Coronary artery (tissue), 2 donors: ENCODE results near the gene CYP51A1.
"Not testable (repeated sequence)": the region's sequence is repeated elsewhere in the genome, so short reads cannot be mapped to it uniquely, and the experiment has no call there.

ENCODE experiments used
- DNase-seq: peaks from one replicate; pipeline ENCODE4 v3.0.0-alpha.2; 2017; ENCODE audit warnings: low spot score
- H3K27ac ChIP-seq, 2 donors: fragments of 200-600 bp; sonication (generic); one replicate each; pipeline ENCODE4 v1.5.1; 2016 to 2019
- H3K4me3 ChIP-seq: fragments of 200-600 bp; sonication (generic); 2 replicates; pipeline ENCODE4 v1.5.1; 2016; ENCODE audit warnings: mild to moderate bottlenecking, moderate library complexity
- TF ChIP-seq, protein P1 (sequence below): fragments of 200-600 bp; sonication (generic); IDR thresholded peaks from one replicate; pipeline ENCODE4 v1.5.1; 2019; ENCODE audit warnings: antibody characterized with exemption

CYP51A1 gene

DNA sequence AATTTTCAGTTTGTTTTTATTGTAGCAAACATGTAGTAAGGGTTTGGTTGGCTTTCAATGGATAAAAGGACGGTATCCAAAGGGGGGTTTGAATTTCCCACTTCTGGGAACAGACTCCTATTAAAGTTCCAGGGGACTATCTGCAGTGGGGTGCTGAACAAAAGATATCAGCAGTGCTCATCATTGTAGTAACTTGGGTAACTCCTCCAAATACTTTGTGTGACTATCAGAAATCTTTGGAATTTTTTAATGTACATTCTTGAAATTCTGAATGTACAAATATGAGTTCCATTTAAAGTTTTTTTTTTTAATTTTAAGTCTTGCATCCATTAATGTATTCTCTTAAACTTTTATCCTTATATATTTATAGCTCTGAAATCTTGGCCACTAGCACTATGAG lies 42.1 kb downstream of the CYP51A1 start:
- no peak overlapping the region for H3K4me3 ChIP-seq
- no peak for DNase-seq
- TF ChIP-seq, protein P1, sequence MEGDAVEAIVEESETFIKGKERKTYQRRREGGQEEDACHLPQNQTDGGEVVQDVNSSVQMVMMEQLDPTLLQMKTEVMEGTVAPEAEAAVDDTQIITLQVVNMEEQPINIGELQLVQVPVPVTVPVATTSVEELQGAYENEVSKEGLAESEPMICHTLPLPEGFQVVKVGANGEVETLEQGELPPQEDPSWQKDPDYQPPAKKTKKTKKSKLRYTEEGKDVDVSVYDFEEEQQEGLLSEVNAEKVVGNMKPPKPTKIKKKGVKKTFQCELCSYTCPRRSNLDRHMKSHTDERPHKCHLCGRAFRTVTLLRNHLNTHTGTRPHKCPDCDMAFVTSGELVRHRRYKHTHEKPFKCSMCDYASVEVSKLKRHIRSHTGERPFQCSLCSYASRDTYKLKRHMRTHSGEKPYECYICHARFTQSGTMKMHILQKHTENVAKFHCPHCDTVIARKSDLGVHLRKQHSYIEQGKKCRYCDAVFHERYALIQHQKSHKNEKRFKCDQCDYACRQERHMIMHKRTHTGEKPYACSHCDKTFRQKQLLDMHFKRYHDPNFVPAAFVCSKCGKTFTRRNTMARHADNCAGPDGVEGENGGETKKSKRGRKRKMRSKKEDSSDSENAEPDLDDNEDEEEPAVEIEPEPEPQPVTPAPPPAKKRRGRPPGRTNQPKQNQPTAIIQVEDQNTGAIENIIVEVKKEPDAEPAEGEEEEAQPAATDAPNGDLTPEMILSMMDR = no peak
- H3K27ac ChIP-seq = no peak overlapping the region

DNA sequence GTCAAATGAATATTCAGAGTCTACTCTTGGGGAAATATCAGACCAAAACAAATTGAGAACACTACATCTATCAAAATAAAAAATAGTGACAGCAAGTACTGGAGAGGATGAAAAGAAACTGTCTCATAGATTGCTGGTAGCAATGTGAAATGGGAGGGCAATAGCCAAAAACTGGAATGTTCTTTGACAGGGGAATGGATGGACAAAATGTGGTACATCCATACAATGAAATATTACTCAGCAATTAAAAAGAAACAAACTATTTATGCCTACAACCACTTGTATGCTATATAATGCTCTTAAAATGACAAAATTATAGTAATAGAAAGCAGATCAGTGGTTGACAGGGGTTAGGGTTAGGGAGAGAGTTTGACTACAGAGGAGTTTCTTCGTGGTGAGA lies 46.0 kb downstream of the CYP51A1 start:
- no peak overlapping the region for H3K4me3 ChIP-seq
- H3K27ac ChIP-seq = no peak overlapping the region
- no peak for DNase-seq
- TF ChIP-seq, protein P1 = no peak

DNA sequence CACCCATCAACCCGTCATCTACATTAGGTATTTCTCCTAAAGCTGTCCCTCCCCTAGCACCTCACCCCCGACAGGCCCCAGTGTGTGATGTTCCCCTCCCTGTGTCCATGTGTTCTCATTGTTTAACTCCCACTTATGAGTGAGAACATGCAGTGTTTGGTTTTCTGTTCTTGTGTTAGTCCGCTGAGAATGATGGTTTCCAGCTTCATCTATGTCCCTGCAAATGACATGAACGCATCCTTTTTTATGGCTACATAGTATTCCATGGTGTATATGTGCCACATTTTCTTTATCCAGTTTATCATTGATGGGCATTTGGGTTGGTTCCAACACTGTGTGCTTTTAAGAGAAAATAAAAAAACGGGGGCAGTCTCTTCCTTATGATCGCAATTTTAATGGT lies 50.4 kb downstream of the CYP51A1 start:
- H3K27ac ChIP-seq, H3K4me3 ChIP-seq, DNase-seq: not testable (repeated sequence)

- H3K27ac ChIP-seq = no peak overlapping the region
- no peak overlapping the region for H3K4me3 ChIP-seq
- no peak for DNase-seq
- TF ChIP-seq, protein P1 = no peak
Observed at GRCh38 chr7:92076509-92076908, 57.8 kb downstream of the CYP51A1 start.

GRCh38 chr7:92075455-92076158 lies 58.7 kb downstream of the CYP51A1 start:
- H3K27ac ChIP-seq = no peak overlapping the region
- no peak for DNase-seq
- TF ChIP-seq, protein P1 = no peak
- H3K4me3 ChIP-seq = no peak overlapping the region

DNA sequence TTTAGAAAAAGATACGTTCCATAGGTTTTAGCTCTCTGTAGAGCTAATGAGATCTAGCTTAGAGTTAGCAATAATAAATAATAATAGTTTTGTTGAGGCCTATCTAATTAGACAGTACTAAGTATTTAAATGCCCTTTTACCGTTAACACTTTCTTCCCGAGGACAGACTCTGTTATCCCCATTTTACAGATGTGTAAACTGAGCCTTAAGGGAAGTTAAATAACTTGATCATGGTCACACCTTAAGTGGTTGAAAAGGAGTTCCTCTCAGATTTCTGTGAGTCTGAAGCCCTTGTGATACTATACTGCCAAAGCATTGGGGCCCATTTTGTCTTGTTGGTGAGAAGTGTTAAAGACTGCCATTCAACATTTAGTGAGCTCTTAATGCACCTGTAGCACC lies 61.6 kb downstream of the CYP51A1 start:
- Histone ChIP-seq H3K4me3 (no peak overlapping the region), H3K27ac (no peak overlapping the region)
- no peak for DNase-seq
- TF ChIP-seq, protein P1 = no peak

DNA sequence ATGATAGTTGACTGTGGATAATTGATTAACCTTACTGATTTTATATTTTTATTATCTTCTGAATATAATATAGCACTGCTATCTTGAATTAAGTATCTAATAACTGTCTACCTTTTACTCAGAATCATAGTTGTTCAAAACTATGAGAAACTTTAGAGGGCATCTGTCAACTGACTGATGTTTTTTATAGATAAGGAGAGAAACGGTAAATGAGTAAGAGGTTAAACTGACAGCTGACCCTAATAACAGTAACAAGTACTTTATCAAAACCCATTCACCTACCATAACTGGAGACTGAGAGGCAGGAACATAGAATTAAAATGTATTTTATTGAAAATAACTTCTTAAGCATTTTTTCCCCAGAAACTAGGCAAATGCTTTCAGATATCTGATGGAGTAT lies 62.2 kb downstream of the CYP51A1 start:
- H3K27ac ChIP-seq = no peak overlapping the region
- no peak for DNase-seq
- TF ChIP-seq, protein P1 = no peak
- H3K4me3 ChIP-seq = no peak overlapping the region
